ENCODE results near the gene PAIP1. TPM values are rescaled to one million over a fixed set of nuclear protein-coding genes. Genes with fewer than 3 reads are reported as not detected.
"Not testable (repeated sequence)": the region's sequence is repeated elsewhere in the genome, so short reads cannot be mapped to it uniquely, and the experiment has no call there.

Gene PAIP1
- total and polyA plus RNA-seq, 2 donors from 2014 or later = 65.0 to 75.8 TPM

DNA sequence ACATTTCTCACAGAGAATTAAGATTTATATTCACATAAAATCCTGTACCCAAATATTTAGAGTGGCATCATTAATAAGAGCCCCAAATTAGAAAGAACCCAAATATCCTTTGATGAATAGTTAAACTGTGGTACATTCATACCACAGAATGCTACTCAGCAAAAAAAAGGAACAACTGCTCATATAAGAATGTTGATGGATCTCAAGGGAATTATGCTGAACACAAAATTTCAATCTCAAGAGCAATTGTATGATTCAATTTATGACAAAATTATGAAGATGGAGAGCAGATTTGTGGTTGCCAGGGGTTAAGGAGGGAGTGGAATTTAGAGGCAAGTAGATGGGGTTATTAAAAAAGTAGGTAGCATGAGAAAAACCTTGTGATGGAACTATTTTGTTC, 4.5 kb upstream of the PAIP1 start:
- Histone ChIP-seq H3K4me3 (ENCODE audit: low read length in 3 of 3) (no peak overlapping the region), H3K27ac (ENCODE audit: low read depth in 2 of 2, low read length in 2 of 2) (no peak overlapping the region), H3K36me3 (ENCODE audit: control insufficient read depth in 2 of 3, insufficient read depth in 3 of 3, low read length in 3 of 3) (no peaks in the 10 kb centered on the region), H3K9me3 (ENCODE audit: control insufficient read depth in 2 of 3, insufficient read depth in 1 of 3, low read length in 3 of 3) (no peaks in the 10 kb centered on the region), H3K4me1 (ENCODE audit: control insufficient read depth in 2 of 3, insufficient read depth in 2 of 3, low read depth in 1 of 3, low read length in 3 of 3) (peaks cover 0 to 3% (median 0%) of the 10 kb centered on the region in 3 donors), H3K27me3 (ENCODE audit: control insufficient read depth, insufficient read depth, low read length) (no peaks in the 10 kb centered on the region), H3K9ac (ENCODE audit: low read length in 3 of 3) (no peak overlapping the region)
- TF ChIP-seq, protein P1, sequence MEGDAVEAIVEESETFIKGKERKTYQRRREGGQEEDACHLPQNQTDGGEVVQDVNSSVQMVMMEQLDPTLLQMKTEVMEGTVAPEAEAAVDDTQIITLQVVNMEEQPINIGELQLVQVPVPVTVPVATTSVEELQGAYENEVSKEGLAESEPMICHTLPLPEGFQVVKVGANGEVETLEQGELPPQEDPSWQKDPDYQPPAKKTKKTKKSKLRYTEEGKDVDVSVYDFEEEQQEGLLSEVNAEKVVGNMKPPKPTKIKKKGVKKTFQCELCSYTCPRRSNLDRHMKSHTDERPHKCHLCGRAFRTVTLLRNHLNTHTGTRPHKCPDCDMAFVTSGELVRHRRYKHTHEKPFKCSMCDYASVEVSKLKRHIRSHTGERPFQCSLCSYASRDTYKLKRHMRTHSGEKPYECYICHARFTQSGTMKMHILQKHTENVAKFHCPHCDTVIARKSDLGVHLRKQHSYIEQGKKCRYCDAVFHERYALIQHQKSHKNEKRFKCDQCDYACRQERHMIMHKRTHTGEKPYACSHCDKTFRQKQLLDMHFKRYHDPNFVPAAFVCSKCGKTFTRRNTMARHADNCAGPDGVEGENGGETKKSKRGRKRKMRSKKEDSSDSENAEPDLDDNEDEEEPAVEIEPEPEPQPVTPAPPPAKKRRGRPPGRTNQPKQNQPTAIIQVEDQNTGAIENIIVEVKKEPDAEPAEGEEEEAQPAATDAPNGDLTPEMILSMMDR (IDR thresholded peaks at IDR 0.05; ENCODE audit: borderline replicate concordance, extremely low read depth, insufficient read depth) = no peak
- FAIRE-seq = no peak
- intact Hi-C loops (cut with DNase I) = no loop called here
- DNase-seq = no peak

- Histone ChIP-seq H3K4me3 (ENCODE audit: low read length in 3 of 3) (no peak overlapping the region), H3K9ac (ENCODE audit: low read length in 3 of 3) (no peak overlapping the region), H3K4me1 (ENCODE audit: control insufficient read depth in 2 of 3, insufficient read depth in 2 of 3, low read depth in 1 of 3, low read length in 3 of 3) (peaks cover 0 to 10% (median 0%) of the 10 kb centered on the region in 3 donors), H3K27me3 (ENCODE audit: control insufficient read depth, insufficient read depth, low read length) (no peaks in the 10 kb centered on the region), H3K36me3 (ENCODE audit: control insufficient read depth in 2 of 3, insufficient read depth in 3 of 3, low read length in 3 of 3) (no peaks in the 10 kb centered on the region), H3K9me3 (ENCODE audit: control insufficient read depth in 2 of 3, insufficient read depth in 1 of 3, low read length in 3 of 3) (no peaks in the 10 kb centered on the region), H3K27ac (ENCODE audit: low read depth in 2 of 2, low read length in 2 of 2) (no peak overlapping the region)
- intact Hi-C loops (cut with DNase I) = no loop called here
- DNase-seq (peak in 1 of 5 donors; percentile 16), FAIRE-seq (no peak)
- TF ChIP-seq, protein P1 (IDR thresholded peaks at IDR 0.05; ENCODE audit: borderline replicate concordance, extremely low read depth, insufficient read depth) = no peak
Measured at GRCh38 chr5:43560128-43560527, 3.3 kb upstream of the PAIP1 start.

DNA sequence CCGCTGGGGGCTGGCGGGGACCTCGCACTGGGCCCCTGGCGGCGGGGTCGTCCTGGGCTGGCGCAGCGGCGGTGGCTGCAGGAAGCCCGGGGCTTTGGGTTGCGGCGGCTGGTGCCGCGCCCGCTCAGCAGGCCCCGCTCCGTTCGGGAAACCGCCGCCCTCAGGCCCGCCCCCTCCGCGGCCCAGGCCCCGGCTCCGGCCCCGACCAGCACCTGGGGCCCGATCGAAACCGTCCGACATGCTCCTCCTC, 345 bp downstream of the PAIP1 start:
- H3K36me3 ChIP-seq (ENCODE audit: control insufficient read depth in 2 of 3, insufficient read depth in 3 of 3, low read length in 3 of 3); intact Hi-C loops (cut with DNase I); H3K9me3 ChIP-seq (ENCODE audit: control insufficient read depth in 2 of 3, insufficient read depth in 1 of 3, low read length in 3 of 3); H3K27me3 ChIP-seq (ENCODE audit: control insufficient read depth, insufficient read depth, low read length); DNase-seq; FAIRE-seq: not testable (repeated sequence)
- peak overlapping the region; percentile 73 to 95 (median 92) for H3K4me3 ChIP-seq (ENCODE audit: low read length in 3 of 3)
- peak overlapping the region in 2 of 3 donors; percentile 27 to 91 for H3K9ac ChIP-seq (ENCODE audit: low read length in 3 of 3)
- H3K27ac ChIP-seq (ENCODE audit: low read depth in 2 of 2, low read length in 2 of 2) = peak overlapping the region; percentile 88 to 92
- peaks cover 0 to 22% (median 6%) of the 10 kb centered on the region in 3 donors for H3K4me1 ChIP-seq (ENCODE audit: control insufficient read depth in 2 of 3, insufficient read depth in 2 of 3, low read depth in 1 of 3, low read length in 3 of 3)
- TF ChIP-seq, protein P1 (IDR thresholded peaks at IDR 0.05; ENCODE audit: borderline replicate concordance, extremely low read depth, insufficient read depth) = peak; percentile 4

Measured in kidney (tissue), 14 donors.